ENCODE measurements around the gene DCP1B. TPM values are rescaled to one million over a fixed set of nuclear protein-coding genes. Genes with fewer than 3 reads are reported as not detected.

The DCP1B gene
- total RNA-seq, 6 experiments from 2014 or later, result 4.1 to 7.6 (median 6.0) TPM

DNA sequence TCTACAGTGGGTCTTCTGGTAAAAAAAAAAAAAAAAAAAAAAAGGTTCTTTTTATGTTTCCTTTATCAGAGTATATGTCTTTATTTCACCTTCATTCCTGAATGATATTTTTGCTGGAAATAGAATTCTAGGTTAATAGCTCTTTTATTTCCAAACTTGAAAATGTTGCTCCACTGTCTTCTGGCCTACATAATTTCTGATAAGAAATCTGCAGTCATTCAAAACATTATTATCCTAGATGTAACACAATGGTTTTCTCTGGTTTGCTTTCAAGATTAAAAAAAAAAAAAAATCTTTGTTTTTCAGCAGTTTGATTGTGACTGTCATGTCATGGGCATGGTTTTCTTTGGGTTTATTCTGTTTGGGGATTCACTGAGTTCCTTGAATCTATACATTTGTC is 19.5 kb downstream of the DCP1B start:
- intact Hi-C loops (cut with DNase I), result no loop called here
- H3K27ac ChIP-seq, result no peak overlapping the region
- H3K4me3 ChIP-seq, result no peak overlapping the region
- ATAC-seq (no peak), DNase-seq (no peak)
- no peaks in the 10 kb centered on the region for H3K9me3 ChIP-seq
- no peaks in the 10 kb centered on the region for H3K36me3 ChIP-seq
- TF ChIP-seq, protein P1, sequence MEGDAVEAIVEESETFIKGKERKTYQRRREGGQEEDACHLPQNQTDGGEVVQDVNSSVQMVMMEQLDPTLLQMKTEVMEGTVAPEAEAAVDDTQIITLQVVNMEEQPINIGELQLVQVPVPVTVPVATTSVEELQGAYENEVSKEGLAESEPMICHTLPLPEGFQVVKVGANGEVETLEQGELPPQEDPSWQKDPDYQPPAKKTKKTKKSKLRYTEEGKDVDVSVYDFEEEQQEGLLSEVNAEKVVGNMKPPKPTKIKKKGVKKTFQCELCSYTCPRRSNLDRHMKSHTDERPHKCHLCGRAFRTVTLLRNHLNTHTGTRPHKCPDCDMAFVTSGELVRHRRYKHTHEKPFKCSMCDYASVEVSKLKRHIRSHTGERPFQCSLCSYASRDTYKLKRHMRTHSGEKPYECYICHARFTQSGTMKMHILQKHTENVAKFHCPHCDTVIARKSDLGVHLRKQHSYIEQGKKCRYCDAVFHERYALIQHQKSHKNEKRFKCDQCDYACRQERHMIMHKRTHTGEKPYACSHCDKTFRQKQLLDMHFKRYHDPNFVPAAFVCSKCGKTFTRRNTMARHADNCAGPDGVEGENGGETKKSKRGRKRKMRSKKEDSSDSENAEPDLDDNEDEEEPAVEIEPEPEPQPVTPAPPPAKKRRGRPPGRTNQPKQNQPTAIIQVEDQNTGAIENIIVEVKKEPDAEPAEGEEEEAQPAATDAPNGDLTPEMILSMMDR (IDR thresholded peaks at IDR 0.05), result no peak
- no peak for TF ChIP-seq POLR2A (IDR thresholded peaks at IDR 0.05)
- H3K4me1 ChIP-seq, result no peaks in the 10 kb centered on the region
- H3K27me3 ChIP-seq, result no peaks in the 10 kb centered on the region

DNA sequence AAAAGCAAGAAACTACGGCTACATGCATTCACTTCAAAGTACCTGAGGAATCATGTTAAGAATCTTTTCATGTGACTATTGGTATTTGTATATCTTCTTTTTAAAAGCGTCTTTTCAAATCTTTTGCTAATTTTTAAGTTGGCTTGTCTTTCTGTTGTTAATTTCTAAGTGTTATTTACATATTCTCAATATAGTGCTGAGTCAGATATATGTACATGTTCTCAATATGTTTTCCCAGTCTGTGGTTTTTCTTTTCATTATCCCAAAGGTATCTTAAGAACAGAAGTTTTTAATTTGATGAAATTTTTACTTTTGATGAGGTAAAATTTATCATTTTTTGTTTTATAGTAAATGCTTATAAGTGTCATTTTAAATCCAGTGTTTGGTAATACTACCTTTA is 24.0 kb downstream of the DCP1B start:
- H3K4me1 ChIP-seq, result no peaks in the 10 kb centered on the region
- H3K27ac ChIP-seq, result no peak overlapping the region
- TF ChIP-seq POLR2A (IDR thresholded peaks at IDR 0.05), result no peak
- TF ChIP-seq, protein P1 (IDR thresholded peaks at IDR 0.05), result no peak
- H3K27me3 ChIP-seq, result no peaks in the 10 kb centered on the region
- DNase-seq, result no peak
- no peaks in the 10 kb centered on the region for H3K9me3 ChIP-seq
- no peak overlapping the region for H3K4me3 ChIP-seq
- 96% methylated on average over 2 of the region's 2 CpGs for WGBS (ENCODE audit: insufficient coverage, low coverage, low lambda C conversion rate, missing lambda C conversion rate)
- no peaks in the 10 kb centered on the region for H3K36me3 ChIP-seq
- intact Hi-C loops (cut with DNase I), result no loop called here
- ATAC-seq, result no peak

DNA sequence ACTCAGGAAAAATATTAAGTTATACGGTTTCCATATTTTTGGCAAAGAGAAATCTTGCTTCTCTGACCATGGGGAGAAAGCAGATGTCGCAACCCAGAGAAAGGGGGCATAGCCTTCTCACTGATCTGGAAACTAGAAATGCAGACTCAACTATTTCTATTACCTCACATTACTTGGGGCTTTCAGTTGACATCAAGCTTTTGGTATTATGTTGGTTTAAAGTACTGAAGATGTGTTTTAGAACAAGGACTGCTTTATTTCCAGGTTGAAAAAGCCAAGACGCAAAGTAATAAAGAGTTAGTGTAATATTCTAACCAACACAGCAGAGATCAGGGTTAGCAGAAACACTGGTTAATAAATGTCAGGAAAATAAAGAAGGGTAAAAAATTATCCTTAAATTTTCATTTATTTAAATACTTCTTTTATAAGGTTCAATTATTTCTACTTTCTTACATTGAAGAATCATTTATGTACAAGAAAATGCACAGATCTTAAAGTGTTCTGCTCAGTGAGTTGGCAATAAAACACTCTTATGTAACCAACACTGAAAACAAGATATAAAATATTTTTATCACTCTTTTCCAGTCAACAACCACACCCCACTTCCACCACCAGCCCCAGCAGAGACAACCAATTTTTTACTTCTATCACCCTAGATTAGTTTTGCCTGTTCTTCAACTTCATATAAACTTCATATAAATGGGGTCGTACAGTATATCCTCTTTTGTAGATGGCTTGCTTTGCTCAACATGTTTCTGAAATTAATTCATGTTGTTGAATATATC is 26.0 kb downstream of the DCP1B start:
- ATAC-seq (no peak), DNase-seq (no peak)
- TF ChIP-seq, protein P1 (IDR thresholded peaks at IDR 0.05), result no peak
- TF ChIP-seq POLR2A (IDR thresholded peaks at IDR 0.05), result no peak
- Histone ChIP-seq H3K4me3 (no peak overlapping the region), H3K9me3 (no peaks in the 10 kb centered on the region), H3K36me3 (no peaks in the 10 kb centered on the region), H3K27me3 (no peaks in the 10 kb centered on the region), H3K27ac (no peak overlapping the region), H3K4me1 (no peaks in the 10 kb centered on the region)
- WGBS (ENCODE audit: insufficient coverage, low coverage, low lambda C conversion rate, missing lambda C conversion rate), result 76% methylated on average over 4 of the region's 4 CpGs
- intact Hi-C loops (cut with DNase I), result no loop called here

DNA sequence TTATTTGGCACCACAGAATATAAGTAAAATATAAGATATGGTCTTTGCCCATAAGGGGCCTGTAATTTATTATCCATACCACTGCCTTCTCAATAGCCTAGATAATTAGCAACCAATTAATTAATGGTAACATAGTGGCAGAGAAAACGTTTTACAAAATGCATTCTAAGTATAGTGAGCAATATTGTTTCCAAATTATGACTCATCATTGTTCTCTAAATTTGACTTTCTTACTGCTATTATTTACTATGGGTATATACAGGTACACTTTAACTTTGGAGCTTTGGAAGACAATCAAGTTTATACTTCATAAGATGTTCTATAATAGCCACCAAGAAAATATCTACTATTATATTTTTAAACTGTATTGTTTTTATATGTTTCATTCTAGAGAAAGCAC is 26.7 kb downstream of the DCP1B start:
- no peak for ATAC-seq
- no peak overlapping the region for H3K27ac ChIP-seq

More for the DNA sequence above, 26.7 kb downstream of the DCP1B start:
- TF ChIP-seq, protein P1 (IDR thresholded peaks at IDR 0.05), result no peak
- TF ChIP-seq POLR2A (IDR thresholded peaks at IDR 0.05), result no peak
- Histone ChIP-seq H3K9me3 (no peaks in the 10 kb centered on the region), H3K27me3 (no peaks in the 10 kb centered on the region), H3K4me1 (no peaks in the 10 kb centered on the region), H3K36me3 (no peaks in the 10 kb centered on the region), H3K4me3 (no peak overlapping the region)
- no peak for DNase-seq
- intact Hi-C loops (cut with DNase I), result no loop called here
- 33% methylated on average over 1 of the region's 1 CpG for WGBS (ENCODE audit: insufficient coverage, low coverage, low lambda C conversion rate, missing lambda C conversion rate)

Data from right lobe of liver (tissue), 6 donors.